Activated effector memory CD4-positive, alpha-beta T cell treated with Interleukin-2 at 50 U/mL for 16 hours (primary cell): Measurements from ENCODE around the gene LRCH3.
"Not testable (repeated sequence)": the region's sequence is repeated elsewhere in the genome, so short reads cannot be mapped to it uniquely, and the experiment has no call there.

Experiments
- DNase-seq: peaks from one replicate; pipeline ENCODE4 v3.0.0-alpha.2; 2020

The LRCH3 gene

GRCh38 chr3:197841789-197842188 is 50.7 kb downstream of the LRCH3 start:
- DNase-seq: no peak

- no peak for DNase-seq
These were observed 55.4 kb downstream of the LRCH3 start for GRCh38 chr3:197846491-197846890.

DNA sequence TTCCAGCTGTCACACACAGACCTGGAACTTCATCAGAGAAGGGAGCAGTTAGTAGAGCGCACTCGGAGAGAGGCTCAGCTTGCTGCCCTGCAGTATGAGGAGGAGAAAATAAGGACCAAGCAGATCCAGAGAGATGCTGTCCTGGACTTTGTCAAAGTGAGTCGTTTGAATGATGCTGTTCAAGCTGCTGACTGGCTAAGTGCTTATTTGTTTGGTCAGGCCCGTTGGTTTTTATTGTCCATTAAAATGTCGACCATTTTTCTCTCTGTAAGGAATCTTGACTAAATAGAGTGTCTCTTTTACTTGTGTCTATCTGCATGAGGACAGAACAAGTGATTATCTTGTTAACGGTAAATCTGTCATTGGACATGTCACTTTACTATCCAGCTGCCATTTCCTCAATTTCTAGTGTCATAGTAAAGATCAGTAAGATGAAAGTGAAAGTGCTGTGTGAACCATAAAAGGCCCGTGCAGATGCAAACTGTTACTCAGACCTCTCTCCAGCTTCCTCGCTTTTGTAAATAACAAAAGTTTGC is 56.9 kb downstream of the LRCH3 start:
- no peak for DNase-seq

GRCh38 chr3:197854596-197855343 is 63.7 kb downstream of the LRCH3 start:
- DNase-seq: no peak

- DNase-seq: no peak
These were observed 64.5 kb downstream of the LRCH3 start for GRCh38 chr3:197855571-197855970.

DNA sequence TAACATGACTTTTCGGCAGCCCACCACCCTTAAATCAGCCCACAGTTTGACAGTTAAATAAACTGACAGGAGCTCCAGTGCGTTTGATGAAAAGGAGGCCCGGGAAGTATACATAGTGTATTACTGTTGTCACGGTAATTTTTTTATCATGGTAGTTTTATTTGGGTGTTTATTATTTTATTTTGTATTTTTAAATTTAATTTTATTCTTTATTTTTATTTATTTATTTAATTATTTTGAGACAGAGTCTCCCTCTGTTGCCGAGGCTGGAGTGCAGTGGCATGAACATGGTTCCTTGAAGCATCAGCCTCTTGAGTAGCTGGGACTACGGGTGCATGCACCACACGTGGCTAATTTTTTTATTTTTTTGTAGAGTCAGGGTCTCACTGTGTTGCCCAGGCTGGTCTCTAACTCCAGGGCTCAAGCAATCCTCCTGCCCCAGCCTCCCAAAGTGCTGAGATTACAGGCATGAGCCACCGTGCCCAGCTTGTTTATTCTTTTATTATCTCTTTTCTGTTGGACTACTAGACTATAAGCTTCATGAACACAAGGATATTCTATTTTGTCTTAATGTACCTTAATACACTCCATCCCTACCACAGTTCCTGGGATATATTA is 65.3 kb downstream of the LRCH3 start:
- DNase-seq: no peak

DNA sequence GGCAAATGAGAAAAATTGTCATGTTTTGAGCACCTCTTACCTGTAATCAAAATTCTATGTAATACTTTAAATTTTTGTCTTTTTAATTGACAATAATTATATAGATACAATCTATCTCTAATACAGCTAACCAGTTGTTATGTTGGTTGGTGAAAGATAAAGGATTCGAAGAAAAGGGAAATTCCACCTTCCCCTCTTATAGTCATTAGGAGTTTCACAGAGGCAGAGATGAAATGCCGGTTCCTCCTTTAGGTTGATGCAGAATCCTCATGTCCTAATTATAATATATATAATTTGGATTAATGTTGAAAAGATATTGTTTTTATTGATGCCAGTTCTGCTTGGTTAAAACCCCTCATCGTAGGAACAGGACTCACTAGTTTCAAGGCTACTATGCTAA is 67.1 kb downstream of the LRCH3 start:
- no peak for DNase-seq

- no peak for DNase-seq
These were observed 67.5 kb downstream of the LRCH3 start for GRCh38 chr3:197858598-197858997.

DNA sequence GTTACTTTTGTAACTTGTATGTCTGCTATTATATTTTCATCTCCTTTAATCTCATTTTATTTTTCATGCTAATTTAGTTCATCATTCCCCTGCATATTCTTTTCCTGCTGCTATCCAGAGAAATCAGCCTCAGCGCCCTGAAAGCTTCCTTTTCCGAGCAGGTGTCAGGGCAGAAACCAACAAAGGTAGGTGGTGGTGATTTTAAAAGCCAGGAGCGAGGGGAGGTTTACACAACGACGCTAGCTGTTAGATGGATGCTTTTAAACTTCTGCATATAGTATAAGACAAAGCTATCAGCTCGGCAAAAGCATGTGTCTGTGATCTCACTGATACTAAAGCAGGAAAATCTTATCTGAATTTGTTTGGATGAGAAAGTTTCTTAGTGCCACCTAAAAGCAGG is 75.0 kb downstream of the LRCH3 start:
- DNase-seq: no peak

GRCh38 chr3:197873329-197873728 is 82.3 kb downstream of the LRCH3 start:
- DNase-seq: no peak

- no peak for DNase-seq
These were observed 83.0 kb downstream of the LRCH3 start for GRCh38 chr3:197874064-197874463.

DNA sequence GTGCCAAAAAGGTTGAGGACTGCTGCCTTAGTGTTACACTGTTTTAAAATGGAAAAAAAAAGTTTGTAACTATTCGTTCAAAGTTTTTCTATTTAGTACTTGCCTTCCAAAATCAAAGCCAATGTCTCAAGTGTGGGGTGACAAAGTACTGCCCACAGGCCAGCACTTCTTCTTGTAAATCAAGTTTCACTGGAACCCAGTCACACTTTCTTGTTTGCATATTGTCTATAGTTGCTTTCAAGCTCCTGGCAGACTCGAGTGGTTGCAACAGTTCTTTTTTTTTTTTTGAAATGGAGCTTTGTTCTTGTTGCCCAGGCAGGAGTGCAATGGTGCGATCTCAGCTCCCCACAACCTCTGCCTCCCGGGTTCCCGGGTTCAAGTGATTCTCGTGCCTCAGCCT is 83.6 kb downstream of the LRCH3 start:
- no peak for DNase-seq

GRCh38 chr3:197877902-197878301 is 86.8 kb downstream of the LRCH3 start:
- DNase-seq: no peak

GRCh38 chr3:197878427-197878826 is 87.4 kb downstream of the LRCH3 start:
- DNase-seq: no peak

GRCh38 chr3:197880491-197881269 is 89.6 kb downstream of the LRCH3 start:
- no peak for DNase-seq

DNA sequence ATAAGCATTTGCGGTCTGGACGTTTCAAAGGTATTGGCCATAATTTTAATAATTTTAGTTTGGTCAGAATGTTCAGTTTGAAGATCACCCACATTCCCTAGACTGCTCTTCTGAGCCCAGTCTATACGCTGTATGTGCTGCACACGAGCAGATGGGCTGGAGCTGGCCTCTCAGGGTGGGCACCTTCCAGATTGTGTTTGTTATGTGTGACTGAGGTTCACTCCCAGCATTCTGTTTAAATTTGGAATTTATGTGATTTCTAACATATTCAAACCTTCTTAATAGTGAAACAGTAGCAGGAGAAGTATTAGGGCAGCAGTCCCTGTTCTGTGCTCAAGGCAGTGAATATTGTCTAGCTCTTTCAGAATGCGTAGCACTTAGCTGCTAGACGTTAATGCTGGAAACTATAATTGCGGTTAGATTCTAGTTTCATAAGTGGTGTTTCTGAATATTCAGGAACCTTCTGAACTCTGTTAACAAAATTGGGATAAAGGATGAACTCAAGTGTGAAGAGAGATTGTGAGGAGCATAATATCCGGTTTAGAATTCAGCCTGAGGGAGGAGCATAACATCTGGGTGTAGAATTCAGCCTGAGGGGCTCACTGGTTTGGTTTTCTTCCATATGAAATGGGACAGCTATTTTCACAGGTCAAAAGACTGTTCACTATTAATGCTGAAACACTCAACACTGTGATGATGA is 90.4 kb downstream of the LRCH3 start:
- no peak for DNase-seq

GRCh38 chr3:197881970-197882338 is 90.9 kb downstream of the LRCH3 start:
- no peak for DNase-seq

- DNase-seq: no peak
These were observed 91.5 kb downstream of the LRCH3 start for GRCh38 chr3:197882586-197882985.

DNA sequence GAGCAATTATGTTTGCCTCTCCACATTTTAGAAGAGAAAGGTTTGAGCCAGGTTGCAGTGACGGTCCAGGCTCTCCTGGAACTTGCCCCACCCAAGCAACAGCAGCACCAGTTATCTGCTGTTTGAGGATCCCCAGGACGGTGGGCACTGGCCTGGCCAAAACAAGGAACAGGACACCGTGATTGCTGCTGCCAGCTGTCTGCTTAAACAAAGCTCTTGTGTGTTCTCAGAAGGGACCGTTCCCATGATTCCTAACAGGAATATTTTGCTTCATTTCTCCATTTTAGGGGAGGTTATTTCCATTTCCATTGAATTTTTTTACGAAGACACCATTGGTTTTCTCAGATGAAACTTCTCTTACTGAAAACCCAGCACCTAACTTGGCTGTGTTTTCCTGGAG is 92.5 kb downstream of the LRCH3 start:
- DNase-seq: no peak

- DNase-seq: not testable (repeated sequence)
These were observed 93.3 kb downstream of the LRCH3 start for GRCh38 chr3:197884330-197884729.

DNA sequence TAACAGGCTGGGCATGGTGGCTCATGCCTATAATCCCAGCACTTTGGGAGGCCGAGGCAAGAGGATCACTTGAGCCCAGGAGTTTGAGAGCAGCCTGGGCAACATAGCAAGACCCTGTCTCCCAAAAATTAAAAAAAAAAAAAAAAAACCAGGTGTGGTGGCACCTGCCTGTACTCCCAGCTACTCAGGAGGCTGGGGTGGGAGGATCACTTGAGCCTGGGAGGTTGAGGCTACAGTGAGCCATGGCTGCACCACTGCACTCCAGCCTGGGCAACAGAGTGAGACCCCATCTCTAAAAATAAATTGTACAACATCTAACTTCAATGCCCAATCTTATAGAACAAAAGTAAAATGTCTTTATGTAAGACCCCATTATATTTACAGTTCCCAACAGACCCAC is 95.0 kb downstream of the LRCH3 start:
- DNase-seq: not testable (repeated sequence)

DNA sequence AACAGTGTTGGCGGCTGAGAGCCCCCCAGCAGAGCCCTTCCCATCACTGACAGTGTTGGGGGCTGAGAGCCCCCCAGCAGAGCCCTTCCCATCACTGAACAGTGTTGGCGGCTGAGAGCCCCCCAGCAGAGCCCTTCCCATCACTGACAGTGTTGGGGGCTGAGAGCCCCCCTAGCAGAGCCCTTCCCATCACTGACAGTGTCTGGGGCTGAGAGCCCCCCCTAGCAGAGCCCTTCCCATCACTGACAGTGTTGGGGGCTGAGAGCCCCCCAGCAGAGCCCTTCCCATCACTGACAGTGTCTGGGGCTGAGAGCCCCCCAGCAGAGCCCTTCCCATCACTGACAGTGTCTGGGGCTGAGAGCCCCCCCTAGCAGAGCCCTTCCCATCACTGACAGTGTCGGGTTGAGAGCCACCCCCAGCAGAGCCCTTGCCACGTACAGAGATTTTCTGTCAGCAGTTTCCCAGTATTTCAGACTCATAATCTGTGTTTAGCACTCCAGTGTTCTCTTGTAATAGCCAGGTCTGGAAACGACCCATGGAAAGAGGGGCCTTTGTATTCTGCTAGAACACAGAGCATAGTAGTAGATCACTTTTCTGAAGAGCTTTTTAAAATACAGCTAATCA is 96.5 kb downstream of the LRCH3 start:
- DNase-seq: not testable (repeated sequence)

GRCh38 chr3:197888511-197888910 is 97.5 kb downstream of the LRCH3 start:
- DNase-seq: no peak
